ENCODE results near the gene CILP. TPM values are rescaled to one million over a fixed set of nuclear protein-coding genes. Genes with fewer than 3 reads are reported as not detected.
"Not testable (repeated sequence)": the region's sequence is repeated elsewhere in the genome, so short reads cannot be mapped to it uniquely, and the experiment has no call there.

CILP gene
- total RNA-seq, 1 donor from 2014 or later: 0.05 TPM

- Mint-ChIP-seq H3K4me1 (ENCODE audit: low read depth) (peaks cover 30% of the 10 kb centered on the region), H3K4me3 (ENCODE audit: low read depth) (peak overlapping the region; percentile 97), H3K27me3 (ENCODE audit: low read depth) (no peaks in the 10 kb centered on the region), H3K27ac (peak overlapping the region; percentile 7), H3K9me3 (no peaks in the 10 kb centered on the region), H3K36me3 (ENCODE audit: low read depth) (peaks cover 30% of the 10 kb centered on the region)
- intact Hi-C loops (cut with micrococcal nuclease): loop anchor here (5.0 kb wide), 1 partner anchor 480 kb away; no protein-coding TSS in a partner anchor
- DNase-seq (ENCODE audit: low spot score): no peak
Measured at GRCh38 chr15:65182538-65182937, 28.7 kb downstream of the CILP start.

GRCh38 chr15:65181582-65182353 lies 29.5 kb downstream of the CILP start:
- DNase-seq (ENCODE audit: low spot score); H3K27ac Mint-ChIP-seq; H3K27me3 Mint-ChIP-seq (ENCODE audit: low read depth); H3K9me3 Mint-ChIP-seq: not testable (repeated sequence)
- peak overlapping the region; percentile 8 for H3K4me3 Mint-ChIP-seq (ENCODE audit: low read depth)
- intact Hi-C loops (cut with micrococcal nuclease): loop anchor here (5.0 kb wide), 1 partner anchor 479 kb away; no protein-coding TSS in a partner anchor
- peaks cover 30% of the 10 kb centered on the region for H3K4me1 Mint-ChIP-seq (ENCODE audit: low read depth)
- H3K36me3 Mint-ChIP-seq (ENCODE audit: low read depth): peaks cover 37% of the 10 kb centered on the region

- no peaks in the 10 kb centered on the region for H3K27me3 Mint-ChIP-seq (ENCODE audit: low read depth)
- DNase-seq (ENCODE audit: low spot score): no peak
- no peaks in the 10 kb centered on the region for H3K9me3 Mint-ChIP-seq
- intact Hi-C loops (cut with micrococcal nuclease): loop anchor here (5.0 kb wide), 1 partner anchor 478 kb away; no protein-coding TSS in a partner anchor
- H3K27ac Mint-ChIP-seq: no peak overlapping the region
- H3K4me1 Mint-ChIP-seq (ENCODE audit: low read depth): peaks cover 25% of the 10 kb centered on the region
- H3K36me3 Mint-ChIP-seq (ENCODE audit: low read depth): peaks cover 48% of the 10 kb centered on the region
- no peak overlapping the region for H3K4me3 Mint-ChIP-seq (ENCODE audit: low read depth)
Measured at GRCh38 chr15:65180167-65180566, 31.1 kb downstream of the CILP start.

- H3K36me3 Mint-ChIP-seq (ENCODE audit: low read depth): peaks cover 49% of the 10 kb centered on the region
- intact Hi-C loops (cut with micrococcal nuclease): no loop called here
- no peak overlapping the region for H3K27ac Mint-ChIP-seq
- H3K27me3 Mint-ChIP-seq (ENCODE audit: low read depth): no peaks in the 10 kb centered on the region
- no peak for DNase-seq (ENCODE audit: low spot score)
- peaks cover 20% of the 10 kb centered on the region for H3K4me1 Mint-ChIP-seq (ENCODE audit: low read depth)
- no peak overlapping the region for H3K4me3 Mint-ChIP-seq (ENCODE audit: low read depth)
- H3K9me3 Mint-ChIP-seq: no peaks in the 10 kb centered on the region
Measured at GRCh38 chr15:65177901-65178300, 33.4 kb downstream of the CILP start.

GRCh38 chr15:65176056-65176455 lies 35.2 kb downstream of the CILP start:
- no peaks in the 10 kb centered on the region for H3K27me3 Mint-ChIP-seq (ENCODE audit: low read depth)
- H3K36me3 Mint-ChIP-seq (ENCODE audit: low read depth): peaks cover 56% of the 10 kb centered on the region
- no peak for DNase-seq (ENCODE audit: low spot score)
- H3K4me3 Mint-ChIP-seq (ENCODE audit: low read depth): no peak overlapping the region
- peaks cover 10% of the 10 kb centered on the region for H3K4me1 Mint-ChIP-seq (ENCODE audit: low read depth)
- intact Hi-C loops (cut with micrococcal nuclease): no loop called here
- no peaks in the 10 kb centered on the region for H3K9me3 Mint-ChIP-seq
- no peak overlapping the region for H3K27ac Mint-ChIP-seq

- no peak overlapping the region for H3K27ac Mint-ChIP-seq
- intact Hi-C loops (cut with micrococcal nuclease): no loop called here
- H3K9me3 Mint-ChIP-seq: no peaks in the 10 kb centered on the region
- peaks cover 53% of the 10 kb centered on the region for H3K36me3 Mint-ChIP-seq (ENCODE audit: low read depth)
- no peaks in the 10 kb centered on the region for H3K27me3 Mint-ChIP-seq (ENCODE audit: low read depth)
- no peak for DNase-seq (ENCODE audit: low spot score)
- no peak overlapping the region for H3K4me3 Mint-ChIP-seq (ENCODE audit: low read depth)
- H3K4me1 Mint-ChIP-seq (ENCODE audit: low read depth): peaks cover 9% of the 10 kb centered on the region
Measured at GRCh38 chr15:65175511-65175910, 35.8 kb downstream of the CILP start.

- intact Hi-C loops (cut with micrococcal nuclease): no loop called here
- no peak overlapping the region for H3K27ac Mint-ChIP-seq
- H3K4me3 Mint-ChIP-seq (ENCODE audit: low read depth): no peak overlapping the region
Measured at GRCh38 chr15:65174509-65174908, 36.8 kb downstream of the CILP start.

GRCh38 chr15:65172531-65172930 lies 38.7 kb downstream of the CILP start:
- H3K4me3 Mint-ChIP-seq (ENCODE audit: low read depth): no peak overlapping the region
- intact Hi-C loops (cut with micrococcal nuclease): no loop called here
- no peak overlapping the region for H3K27ac Mint-ChIP-seq
- peaks cover 4% of the 10 kb centered on the region for H3K4me1 Mint-ChIP-seq (ENCODE audit: low read depth)
- DNase-seq (ENCODE audit: low spot score): no peak
- no peaks in the 10 kb centered on the region for H3K9me3 Mint-ChIP-seq
- H3K27me3 Mint-ChIP-seq (ENCODE audit: low read depth): no peaks in the 10 kb centered on the region
- H3K36me3 Mint-ChIP-seq (ENCODE audit: low read depth): peaks cover 47% of the 10 kb centered on the region

More at GRCh38 chr15:65174509-65174908, 36.8 kb downstream of the CILP start:
- H3K4me1 Mint-ChIP-seq (ENCODE audit: low read depth): peaks cover 6% of the 10 kb centered on the region
- H3K27me3 Mint-ChIP-seq (ENCODE audit: low read depth): no peaks in the 10 kb centered on the region
- H3K36me3 Mint-ChIP-seq (ENCODE audit: low read depth): peaks cover 53% of the 10 kb centered on the region
- no peaks in the 10 kb centered on the region for H3K9me3 Mint-ChIP-seq
- DNase-seq (ENCODE audit: low spot score): no peak

- Mint-ChIP-seq H3K36me3 (ENCODE audit: low read depth) (peaks cover 45% of the 10 kb centered on the region), H3K4me1 (ENCODE audit: low read depth) (peaks cover 4% of the 10 kb centered on the region), H3K27me3 (ENCODE audit: low read depth) (no peaks in the 10 kb centered on the region), H3K4me3 (ENCODE audit: low read depth) (no peak overlapping the region), H3K27ac (no peak overlapping the region), H3K9me3 (no peaks in the 10 kb centered on the region)
- intact Hi-C loops (cut with micrococcal nuclease): no loop called here
- no peak for DNase-seq (ENCODE audit: low spot score)
Measured at GRCh38 chr15:65171428-65171827, 39.8 kb downstream of the CILP start.

- H3K36me3 Mint-ChIP-seq (ENCODE audit: low read depth): peaks cover 32% of the 10 kb centered on the region
- H3K27ac Mint-ChIP-seq: no peak overlapping the region
- H3K4me1 Mint-ChIP-seq (ENCODE audit: low read depth): peaks cover under 1% of the 10 kb centered on the region
- no peaks in the 10 kb centered on the region for H3K9me3 Mint-ChIP-seq
- no peak overlapping the region for H3K4me3 Mint-ChIP-seq (ENCODE audit: low read depth)
- intact Hi-C loops (cut with micrococcal nuclease): no loop called here
- DNase-seq (ENCODE audit: low spot score): no peak
- no peaks in the 10 kb centered on the region for H3K27me3 Mint-ChIP-seq (ENCODE audit: low read depth)
Measured at GRCh38 chr15:65165875-65166274, 45.4 kb downstream of the CILP start.

GRCh38 chr15:65164139-65164538 lies 47.1 kb downstream of the CILP start:
- Mint-ChIP-seq H3K27ac (no peak overlapping the region), H3K36me3 (ENCODE audit: low read depth) (peaks cover 35% of the 10 kb centered on the region), H3K27me3 (ENCODE audit: low read depth) (no peaks in the 10 kb centered on the region), H3K9me3 (no peaks in the 10 kb centered on the region), H3K4me1 (ENCODE audit: low read depth) (peaks cover 2% of the 10 kb centered on the region), H3K4me3 (ENCODE audit: low read depth) (no peak overlapping the region)
- intact Hi-C loops (cut with micrococcal nuclease): no loop called here
- DNase-seq (ENCODE audit: low spot score): no peak

GRCh38 chr15:65163041-65163440 lies 48.2 kb downstream of the CILP start:
- H3K9me3 Mint-ChIP-seq: no peaks in the 10 kb centered on the region
- H3K27me3 Mint-ChIP-seq (ENCODE audit: low read depth): no peaks in the 10 kb centered on the region
- H3K4me1 Mint-ChIP-seq (ENCODE audit: low read depth): peaks cover 2% of the 10 kb centered on the region
- H3K27ac Mint-ChIP-seq: no peak overlapping the region
- no peak for DNase-seq (ENCODE audit: low spot score)
- peaks cover 37% of the 10 kb centered on the region for H3K36me3 Mint-ChIP-seq (ENCODE audit: low read depth)
- H3K4me3 Mint-ChIP-seq (ENCODE audit: low read depth): no peak overlapping the region
- intact Hi-C loops (cut with micrococcal nuclease): no loop called here

GRCh38 chr15:65156692-65157091 lies 54.6 kb downstream of the CILP start:
- Mint-ChIP-seq H3K27me3 (ENCODE audit: low read depth) (no peaks in the 10 kb centered on the region), H3K27ac (no peak overlapping the region), H3K4me1 (ENCODE audit: low read depth) (peaks cover 4% of the 10 kb centered on the region), H3K36me3 (ENCODE audit: low read depth) (peaks cover 57% of the 10 kb centered on the region), H3K9me3 (no peaks in the 10 kb centered on the region), H3K4me3 (ENCODE audit: low read depth) (no peak overlapping the region)
- intact Hi-C loops (cut with micrococcal nuclease): no loop called here
- DNase-seq (ENCODE audit: low spot score): no peak
